ENCODE measurements around the gene DCUN1D3. TPM values are rescaled to one million over a fixed set of nuclear protein-coding genes. Genes with fewer than 3 reads are reported as not detected.
"Not testable (repeated sequence)": the region's sequence is repeated elsewhere in the genome, so short reads cannot be mapped to it uniquely, and the experiment has no call there.

Gene DCUN1D3
- total RNA-seq, 1 donor = 30.2 TPM

DNA sequence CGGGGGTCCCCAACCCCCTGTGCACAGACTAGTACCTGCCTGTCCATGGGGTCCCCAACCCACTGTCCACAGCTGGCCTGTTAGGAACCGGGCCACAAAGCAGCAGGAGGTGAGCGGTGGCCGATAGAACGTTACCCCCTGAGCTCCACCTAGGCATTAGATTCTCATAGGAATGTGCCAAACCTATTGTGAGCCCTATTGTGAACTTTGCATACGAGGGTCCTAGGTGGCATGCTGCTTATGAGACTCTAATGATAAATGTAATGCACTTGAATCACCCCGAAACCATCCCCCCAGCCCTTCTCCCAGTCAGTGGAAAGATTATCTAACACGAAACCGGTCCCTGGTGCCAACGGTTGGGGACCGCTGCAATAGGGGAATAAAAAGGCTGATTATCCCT is 92.3 kb downstream of the DCUN1D3 start:
- TF ChIP-seq, protein P1, sequence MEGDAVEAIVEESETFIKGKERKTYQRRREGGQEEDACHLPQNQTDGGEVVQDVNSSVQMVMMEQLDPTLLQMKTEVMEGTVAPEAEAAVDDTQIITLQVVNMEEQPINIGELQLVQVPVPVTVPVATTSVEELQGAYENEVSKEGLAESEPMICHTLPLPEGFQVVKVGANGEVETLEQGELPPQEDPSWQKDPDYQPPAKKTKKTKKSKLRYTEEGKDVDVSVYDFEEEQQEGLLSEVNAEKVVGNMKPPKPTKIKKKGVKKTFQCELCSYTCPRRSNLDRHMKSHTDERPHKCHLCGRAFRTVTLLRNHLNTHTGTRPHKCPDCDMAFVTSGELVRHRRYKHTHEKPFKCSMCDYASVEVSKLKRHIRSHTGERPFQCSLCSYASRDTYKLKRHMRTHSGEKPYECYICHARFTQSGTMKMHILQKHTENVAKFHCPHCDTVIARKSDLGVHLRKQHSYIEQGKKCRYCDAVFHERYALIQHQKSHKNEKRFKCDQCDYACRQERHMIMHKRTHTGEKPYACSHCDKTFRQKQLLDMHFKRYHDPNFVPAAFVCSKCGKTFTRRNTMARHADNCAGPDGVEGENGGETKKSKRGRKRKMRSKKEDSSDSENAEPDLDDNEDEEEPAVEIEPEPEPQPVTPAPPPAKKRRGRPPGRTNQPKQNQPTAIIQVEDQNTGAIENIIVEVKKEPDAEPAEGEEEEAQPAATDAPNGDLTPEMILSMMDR (IDR thresholded peaks at IDR 0.05; ENCODE audit: insufficient read depth, low read length) = no peak
- H3K4me3 ChIP-seq (ENCODE audit: low read depth, low read length) = no peak overlapping the region
- DNase-seq (ENCODE audit: low read depth) = no peak

DNA sequence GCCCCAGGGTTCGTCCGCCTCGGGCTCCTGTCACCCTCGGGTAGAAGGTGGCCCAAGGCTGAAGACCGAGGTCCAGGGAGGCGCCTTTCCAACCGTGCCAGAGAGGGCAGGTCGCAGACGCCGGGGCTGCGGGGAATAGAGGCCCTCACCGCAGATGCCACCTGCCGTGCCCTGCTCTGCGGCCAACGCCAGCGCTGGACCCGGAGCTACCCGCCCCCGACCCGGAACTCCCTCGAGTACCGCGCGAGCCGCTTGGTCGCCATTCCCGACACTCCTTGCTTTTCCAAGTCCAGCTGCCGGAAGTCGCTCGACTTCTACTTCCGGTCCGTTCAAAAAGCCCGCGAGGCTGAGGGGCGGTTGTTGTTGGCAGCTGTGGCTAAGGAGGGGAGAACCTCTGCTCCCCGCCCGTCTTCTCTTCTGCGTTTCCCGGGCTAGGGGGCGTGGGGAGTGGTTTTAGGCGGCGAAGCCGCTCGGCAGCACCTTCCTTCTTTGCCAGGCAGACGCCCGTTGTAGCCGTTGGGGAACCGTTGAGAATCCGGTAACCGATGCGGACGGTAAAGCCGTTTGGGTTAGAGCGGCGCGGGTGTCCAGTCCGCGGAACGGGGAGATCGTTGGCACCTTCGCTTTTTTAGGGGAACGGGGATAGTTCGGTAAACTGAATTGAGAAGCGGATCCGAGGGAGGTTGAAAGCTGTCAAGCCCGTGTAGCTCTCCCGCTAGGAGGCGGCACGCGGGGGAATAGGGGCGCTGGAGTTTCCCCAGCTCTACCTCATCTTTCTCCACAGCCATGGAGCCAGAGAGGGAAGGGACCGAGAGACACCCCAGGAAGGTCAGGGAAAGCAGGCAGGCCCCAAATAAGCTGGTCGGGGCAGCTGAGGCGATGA is 93.7 kb downstream of the DCUN1D3 start, which contains the start of the genes ERI2 and REXO5:
TSS of gene ERI2 (minus strand) at position 305 of the 883 bp plus-strand sequence. CDS start at position 263, 42 bp downstream.
TSS of gene REXO5 (plus strand) at position 360 of the 883 bp plus-strand sequence. CDS start at position 787, 427 bp downstream.
- peak; percentile 92 for DNase-seq (ENCODE audit: low read depth)
- H3K4me3 ChIP-seq (ENCODE audit: low read depth, low read length) = peak within 1 kb of the TSS; percentile 96
- TF ChIP-seq, protein P1 (IDR thresholded peaks at IDR 0.05; ENCODE audit: insufficient read depth, low read length) = peak; percentile 63

DNA sequence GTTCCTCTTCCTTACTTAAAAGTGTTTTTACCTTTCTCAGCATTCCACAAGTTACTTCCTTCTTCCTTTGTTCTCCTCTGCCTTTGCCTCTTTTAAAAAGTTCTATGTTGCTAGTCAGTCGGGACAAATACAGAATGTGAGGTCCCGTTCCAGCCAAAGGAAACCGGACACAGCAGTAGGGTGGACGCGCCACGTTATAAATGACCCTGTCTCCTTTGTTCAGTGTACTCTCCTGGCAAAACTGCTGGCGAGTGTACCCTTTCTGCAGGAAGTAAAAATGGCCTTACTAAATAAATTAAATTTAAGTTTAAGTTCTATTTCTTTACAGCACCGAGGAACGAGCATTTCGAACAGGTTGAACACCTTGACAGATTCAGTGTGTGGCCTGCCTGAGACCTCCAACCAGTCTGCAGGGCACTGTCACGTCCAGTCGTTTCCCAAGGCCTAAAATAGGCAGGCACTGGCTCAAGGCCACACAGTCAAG is 94.4 kb downstream of the DCUN1D3 start:
- not testable (repeated sequence) for DNase-seq (ENCODE audit: low read depth)
- H3K4me3 ChIP-seq (ENCODE audit: low read depth, low read length) = peak overlapping the region; percentile 96

Small RNAs within 50 kb of the gene (small RNA-seq; reads per million reads assigned to genes)
- not detected for gene RF00618

Other genes starting within 250 kb of the DCUN1D3 start
- not detected in 2 replicates for gene ACSM1, start 202.7 kb downstream of the DCUN1D3 start, total RNA-seq (ENCODE audit: low replicate concordance)
- gene THUMPD1, start 158.5 kb downstream of the DCUN1D3 start, total RNA-seq (ENCODE audit: low replicate concordance) = 17.3 and 58.2 TPM in 2 replicates
- 0.27 and 0.65 TPM in 2 replicates for gene ACSM3, start 136.3 kb downstream of the DCUN1D3 start, total RNA-seq (ENCODE audit: low replicate concordance)
- 13.7 and 32.7 TPM in 2 replicates for gene ERI2, start 93.9 kb downstream of the DCUN1D3 start, total RNA-seq (ENCODE audit: low replicate concordance)
- gene REXO5, start 93.8 kb downstream of the DCUN1D3 start, total RNA-seq (ENCODE audit: low replicate concordance) = 5.2 and 12.4 TPM in 2 replicates
- gene LYRM1, start 413 bp upstream of the DCUN1D3 start, total RNA-seq (ENCODE audit: low replicate concordance) = 31.6 and 49.8 TPM in 2 replicates